Hematopoietic multipotent progenitor cell treated with erythropoietin and hydrocortisone succinate and interleukin-3 and kit ligand, for 8 days (in vitro differentiated cells): ENCODE measurements around the gene GPR152.

Experiments
- DNase-seq: peaks from one replicate; pipeline ENCODE4 v3.0.0-alpha.2; 2015

Gene GPR152

GRCh38 chr11:67423466-67423865 lies 29.1 kb downstream of the GPR152 start:
- no peak for DNase-seq

DNA sequence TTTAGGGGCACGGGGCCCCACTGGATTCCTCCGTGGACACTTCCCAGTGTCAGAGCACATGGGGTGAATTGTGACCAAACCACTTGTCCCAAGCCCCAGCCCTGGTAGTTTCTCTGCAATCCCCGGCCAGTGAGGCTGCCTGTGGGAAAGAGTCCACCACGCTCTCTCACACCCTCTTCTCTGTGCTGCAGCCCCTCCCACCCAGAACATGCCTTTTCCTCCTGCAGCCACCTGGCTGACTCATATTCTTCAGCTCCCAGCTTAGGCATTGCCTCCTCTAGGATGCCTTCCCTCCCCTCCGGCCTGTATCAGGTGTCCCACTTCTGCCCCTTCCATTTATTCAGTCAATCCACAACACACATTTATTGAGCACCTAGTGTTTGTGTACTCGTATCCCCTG lies 29.6 kb downstream of the GPR152 start:
- no peak for DNase-seq

- no peak for DNase-seq
Measured at GRCh38 chr11:67421430-67422031, 31.0 kb downstream of the GPR152 start.

DNA sequence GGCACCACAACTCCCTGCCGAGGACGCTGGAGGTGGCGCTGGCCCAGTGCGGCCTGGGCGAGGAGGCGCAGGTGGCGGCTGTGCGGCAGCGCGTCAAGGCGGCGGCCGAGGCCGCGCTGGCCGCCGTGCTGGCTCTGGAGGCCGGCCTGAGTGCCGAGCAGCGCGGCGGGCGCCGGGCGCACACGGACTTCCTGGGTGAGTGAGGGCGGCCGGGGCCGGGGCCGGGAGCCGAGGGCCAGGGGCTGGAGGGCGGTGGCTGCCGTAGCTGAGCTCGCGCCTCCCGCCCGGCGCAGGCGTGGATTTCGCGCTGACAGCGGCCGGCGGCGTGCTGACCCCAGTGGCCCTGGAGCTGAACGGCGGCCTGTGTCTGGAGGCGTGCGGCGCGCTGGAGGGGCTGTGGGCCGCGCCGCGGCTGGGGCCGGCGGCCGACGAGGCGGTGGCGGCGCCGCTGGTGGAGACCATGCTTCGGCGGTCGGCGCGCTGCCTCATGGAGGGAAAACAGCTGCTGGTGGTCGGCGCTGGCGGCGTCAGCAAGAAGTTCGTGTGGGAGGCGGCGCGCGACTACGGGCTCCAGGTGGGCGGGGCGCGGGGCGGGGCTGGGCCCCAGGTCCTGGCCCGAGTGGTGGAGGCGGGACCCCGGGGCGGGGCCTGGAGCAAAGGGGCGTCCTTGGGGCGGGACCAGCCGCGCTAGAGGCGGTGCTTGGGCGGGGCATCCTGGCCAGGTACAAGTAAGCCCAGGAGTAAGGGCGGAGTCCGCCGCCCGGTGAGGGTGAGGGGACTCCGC lies 31.7 kb downstream of the GPR152 start:
- DNase-seq, result peak; percentile 88

GRCh38 chr11:67420147-67420645 lies 32.3 kb downstream of the GPR152 start:
- no peak for DNase-seq

- no peak for DNase-seq
Measured at GRCh38 chr11:67419325-67420049, 33.0 kb downstream of the GPR152 start.

DNA sequence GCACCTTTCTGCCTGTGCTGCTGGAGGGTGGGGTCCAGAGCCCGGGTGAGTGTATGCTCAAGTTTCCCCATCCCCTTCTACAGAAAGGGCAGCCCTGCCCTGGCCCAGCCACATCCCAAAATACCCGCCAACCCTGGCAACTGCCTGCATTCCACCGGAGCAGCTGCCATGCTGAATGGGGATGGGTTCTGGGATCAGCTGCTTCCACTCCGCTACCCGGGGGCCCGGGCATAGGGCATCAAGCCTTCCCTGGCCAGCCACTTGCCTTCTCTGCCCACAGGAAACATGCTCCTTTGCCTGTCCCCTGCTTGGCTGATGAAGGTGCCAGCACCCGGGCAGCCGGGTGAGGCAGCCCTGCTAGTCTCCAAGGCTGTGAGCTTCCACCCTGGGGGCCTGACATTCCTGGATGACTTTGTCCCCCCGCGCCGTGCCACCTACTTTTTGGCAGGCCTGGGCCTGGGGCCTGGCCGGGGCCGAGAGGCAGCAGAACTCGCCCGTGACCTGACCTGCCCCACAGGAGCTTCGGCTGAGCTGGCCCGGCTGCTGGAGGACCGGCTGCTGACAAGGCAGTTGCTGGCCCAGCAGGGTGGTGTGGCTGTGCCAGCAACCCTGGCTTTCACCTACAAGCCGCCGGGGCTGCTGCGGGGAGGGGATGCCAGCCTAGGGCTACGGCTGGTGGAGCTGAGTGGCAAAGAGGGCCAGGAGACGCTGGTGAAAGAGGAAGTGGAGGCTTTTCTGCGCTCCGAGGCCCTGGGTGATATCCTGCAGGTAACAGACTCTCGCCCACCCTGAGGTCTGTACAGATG lies 33.9 kb downstream of the GPR152 start:
- DNase-seq, result peak; percentile 14

DNA sequence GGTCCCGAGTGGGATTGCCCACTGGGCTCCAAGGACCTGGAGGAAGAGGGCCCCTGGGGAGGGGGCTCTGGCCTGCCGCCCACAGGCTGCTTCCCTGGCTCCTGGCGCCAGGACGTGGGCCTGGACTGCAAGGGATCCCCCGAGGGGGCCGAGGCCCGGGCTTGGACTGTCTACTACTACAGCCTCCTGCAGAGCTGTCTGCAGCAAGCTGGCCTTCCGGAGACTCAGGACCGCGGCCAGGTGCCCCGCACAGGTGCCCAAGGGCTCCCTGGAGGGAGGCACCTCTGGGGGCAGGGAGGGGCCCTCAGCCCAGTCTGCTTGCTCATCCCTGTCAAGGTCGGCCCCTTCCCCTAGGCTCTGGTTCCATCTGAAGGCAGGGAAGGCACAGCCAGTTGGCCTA lies 35.1 kb downstream of the GPR152 start:
- DNase-seq, result no peak

GRCh38 chr11:67416416-67417335 lies 35.9 kb downstream of the GPR152 start:
- peak; percentile 83 for DNase-seq

DNA sequence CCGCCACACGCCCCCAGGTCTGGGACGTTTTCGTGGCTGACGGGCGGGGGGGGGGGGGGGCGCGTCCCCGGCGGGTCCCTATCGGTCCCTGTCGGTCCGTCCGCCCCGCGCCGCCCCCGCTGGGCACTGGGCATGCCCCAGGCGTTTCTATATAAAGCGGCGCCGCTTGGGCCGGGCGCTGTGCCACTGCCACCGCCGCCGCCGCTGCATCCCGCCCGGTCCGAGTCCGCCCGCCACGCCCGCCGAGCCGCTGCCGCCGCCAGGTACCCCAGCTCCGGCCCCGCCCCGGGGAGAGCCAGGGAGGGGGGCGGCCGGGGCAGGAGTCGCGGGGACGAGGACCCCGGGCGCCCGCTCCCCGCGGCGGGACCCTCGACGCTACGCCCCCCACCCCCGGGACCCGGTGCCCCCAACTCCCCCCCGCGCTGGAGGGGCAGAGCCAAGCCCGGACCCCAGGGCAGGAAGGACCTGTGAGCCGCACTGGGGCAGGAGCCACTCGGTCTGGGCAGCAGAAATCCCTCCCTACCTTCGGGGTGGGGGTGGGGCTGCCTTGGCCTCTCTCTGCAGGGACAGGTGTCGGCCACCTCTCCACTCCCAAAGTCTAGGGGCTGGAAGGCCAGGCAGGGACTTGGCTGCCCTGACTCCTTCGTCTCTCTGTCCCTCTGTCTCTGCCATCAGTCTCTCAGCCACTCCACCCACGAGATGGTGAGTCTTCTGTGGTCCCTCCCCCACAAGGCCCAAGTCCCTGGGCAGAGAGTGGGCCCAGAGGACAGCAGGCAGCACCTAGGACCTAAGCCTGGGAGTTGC lies 36.8 kb downstream of the GPR152 start, which contains the start of gene CARNS1:
Gene CARNS1, plus strand, starts transcription at position 178 of the 804 bp plus-strand sequence. Its CDS starts 522 bp downstream, at position 700.
- DNase-seq, result no peak

DNA sequence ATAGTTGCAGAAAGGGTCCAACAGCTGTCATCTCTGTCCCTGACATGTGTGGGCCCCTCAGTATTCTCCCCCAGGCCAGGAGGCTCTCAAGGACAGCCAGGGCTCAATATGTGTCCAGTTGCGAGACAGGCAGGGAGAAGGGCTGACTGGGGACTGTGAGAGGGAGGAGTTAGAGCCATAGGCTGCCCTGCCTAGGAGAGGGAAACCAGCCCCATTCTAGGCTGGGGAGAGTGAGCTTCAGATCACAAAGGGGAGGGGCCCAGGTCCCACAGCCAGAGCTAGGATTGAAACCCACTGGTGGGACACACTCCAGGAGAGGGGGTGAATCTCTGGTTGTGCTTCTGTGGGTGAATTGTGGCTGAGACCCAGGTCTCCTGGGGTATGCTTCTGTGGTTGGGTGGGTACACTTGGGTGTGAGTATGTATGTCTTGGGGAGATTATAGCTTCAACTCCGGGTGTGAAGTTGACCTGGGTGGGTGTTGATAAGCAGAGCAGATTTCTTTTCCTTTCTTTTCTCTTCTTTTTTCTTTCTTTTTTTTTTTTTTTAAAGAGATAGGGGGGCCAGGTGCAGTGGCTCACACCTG lies 39.2 kb downstream of the GPR152 start:
- DNase-seq, result peak; percentile 94

DNA sequence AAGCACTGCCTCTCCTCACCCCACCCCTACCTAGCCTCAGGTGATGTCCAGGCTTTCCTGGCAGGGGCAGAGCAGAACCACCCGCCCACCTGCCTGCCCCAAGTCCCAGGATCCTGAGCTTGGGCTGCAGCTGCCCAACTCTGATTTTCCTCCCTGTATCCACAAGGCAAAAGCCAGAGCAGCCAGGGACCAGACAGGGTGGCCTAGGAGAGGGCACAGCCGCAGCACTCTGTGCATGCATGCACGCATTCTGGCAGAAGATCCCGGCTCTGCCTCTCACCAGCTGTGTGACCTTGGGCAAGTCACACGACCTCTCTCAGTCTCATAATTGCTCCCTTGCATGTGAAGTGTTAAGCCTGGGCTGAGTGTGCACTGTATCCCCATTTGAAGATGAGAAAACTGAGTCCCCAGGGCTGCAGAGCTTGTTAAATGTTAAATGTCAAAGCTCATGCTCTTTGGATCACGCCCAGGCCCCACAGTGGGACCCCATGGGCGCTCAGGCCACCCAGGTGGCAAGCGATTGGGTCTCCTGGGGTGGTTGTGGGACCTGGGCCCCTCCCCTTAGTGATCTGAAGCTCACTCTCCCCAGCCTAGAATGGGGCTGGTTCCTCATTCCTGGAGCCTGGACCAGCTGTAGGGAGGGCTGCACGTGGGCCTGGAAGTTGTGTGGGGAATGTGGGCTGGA lies 39.9 kb downstream of the GPR152 start:
- DNase-seq, result no peak

- peak; percentile 18 for DNase-seq
Measured at GRCh38 chr11:67411785-67412152, 40.8 kb downstream of the GPR152 start.

DNA sequence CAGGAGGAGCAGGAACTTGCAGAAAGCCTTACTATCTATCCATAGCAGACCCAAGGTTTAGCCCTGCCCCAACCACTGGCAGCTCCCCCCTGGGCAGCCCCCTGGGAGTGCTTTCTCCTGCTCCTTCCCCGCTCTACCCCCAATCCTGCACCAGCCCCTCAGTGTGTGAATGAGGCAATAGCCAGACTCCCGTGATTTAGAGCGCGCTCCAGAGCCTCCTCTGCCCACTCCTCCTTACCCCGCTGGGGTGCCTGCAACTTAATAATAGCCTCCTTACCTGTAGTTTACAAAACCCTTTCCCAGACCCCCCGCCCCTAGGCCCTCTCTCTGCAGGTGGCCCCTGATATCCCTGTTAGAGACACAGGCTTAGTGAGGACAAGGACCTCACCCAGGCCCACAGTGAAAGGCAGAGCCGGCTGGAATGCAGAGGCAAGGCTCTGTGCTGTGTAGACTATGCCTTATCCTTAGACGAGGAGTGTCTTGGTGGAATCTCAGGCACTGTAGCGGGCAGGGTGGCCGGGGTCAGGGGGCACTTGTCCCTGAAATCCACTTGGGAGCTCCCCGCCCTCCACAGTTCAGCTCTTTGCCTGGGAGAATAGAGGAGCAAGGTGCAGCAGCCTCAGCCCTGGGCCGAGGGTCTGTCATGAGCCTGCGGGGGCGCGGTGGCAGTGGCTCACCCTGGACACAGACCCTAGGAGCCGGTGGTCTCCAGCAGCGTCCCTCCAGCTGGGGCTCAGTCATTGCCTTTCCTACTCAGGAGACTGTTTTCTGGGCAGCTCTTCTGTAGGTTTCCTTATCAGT lies 41.3 kb downstream of the GPR152 start:
- no peak for DNase-seq

- DNase-seq, result no peak
Measured at GRCh38 chr11:67410369-67410831, 42.1 kb downstream of the GPR152 start.

GRCh38 chr11:67409781-67410368 lies 42.7 kb downstream of the GPR152 start:
- DNase-seq, result no peak

GRCh38 chr11:67409261-67409666 lies 43.3 kb downstream of the GPR152 start:
- no peak for DNase-seq
